KMS-11 (cell line): ENCODE data around the gene PLCG2.
"Not testable (repeated sequence)": the region's sequence is repeated elsewhere in the genome, so short reads cannot be mapped to it uniquely, and the experiment has no call there.

Experiments
- H2AFZ ChIP-seq: fragments of 200-600 bp; sonication (generic); 2 replicates; pipeline ENCODE4 v1.6.1; 2016; ENCODE audit warnings: antibody characterized with exemption, mixed run types, low read depth
- H3K27ac ChIP-seq: fragments of 200-600 bp; sonication (generic); 2 replicates; pipeline ENCODE4 v1.6.1; 2016; ENCODE audit warnings: mild to moderate bottlenecking, mixed run types
- H3K27me3 ChIP-seq: fragments of 200-600 bp; sonication (generic); 2 replicates; pipeline ENCODE4 v1.6.1; 2017; ENCODE audit warnings: mild to moderate bottlenecking, low read depth, mixed run types, moderate library complexity; ENCODE audit not compliant: insufficient read depth
- H3K36me3 ChIP-seq: fragments of 200-600 bp; sonication (generic); 2 replicates; pipeline ENCODE4 v1.6.1; 2017; ENCODE audit warnings: mild to moderate bottlenecking, mixed run types; ENCODE audit not compliant: insufficient read depth
- H3K4me1 ChIP-seq: fragments of 200-600 bp; sonication (generic); 2 replicates; pipeline ENCODE4 v1.6.1; 2016; ENCODE audit warnings: mild to moderate bottlenecking, low read depth, mixed run types; ENCODE audit not compliant: poor library complexity, severe bottlenecking
- H3K4me2 ChIP-seq: fragments of 200-600 bp; sonication (generic); 2 replicates; pipeline ENCODE4 v1.7.0; 2016; ENCODE audit warnings: mild to moderate bottlenecking, mixed run types
- H3K4me3 ChIP-seq: fragments of 200-600 bp; sonication (generic); IDR thresholded peaks from 2 replicates; pipeline ENCODE4 v1.6.1; 2017; ENCODE audit warnings: low read depth, low read length, mixed read lengths; ENCODE audit not compliant: insufficient read depth
- H3K79me2 ChIP-seq: fragments of 200-600 bp; sonication (generic); 2 replicates; pipeline ENCODE4 v1.6.1; 2016; ENCODE audit warnings: low read depth, mixed run types; ENCODE audit not compliant: insufficient read depth
- H3K9ac ChIP-seq: fragments of 200-600 bp; sonication (generic); 2 replicates; pipeline ENCODE4 v1.6.1; 2016; ENCODE audit warnings: mild to moderate bottlenecking, mixed run types
- H4K20me1 ChIP-seq: fragments of 200-600 bp; sonication (generic); 2 replicates; pipeline ENCODE4 v1.6.1; 2016; ENCODE audit warnings: mild to moderate bottlenecking, mixed run types; ENCODE audit not compliant: insufficient read depth
- CTCF ChIP-seq: fragments of 200-600 bp; sonication (generic); conservative IDR thresholded peaks from 2 replicates; pipeline ENCODE4 v1.6.1; 2017; ENCODE audit warnings: low read depth, mild to moderate bottlenecking, antibody characterized with exemption, low read length, moderate library complexity, mixed read lengths

PLCG2 gene

GRCh38 chr16:81738783-81739496, 40.2 kb upstream of the PLCG2 start:
- Histone ChIP-seq H3K27me3 (no peaks in the 10 kb centered on the region), H4K20me1 (no peaks in the 10 kb centered on the region), H3K36me3 (no peaks in the 10 kb centered on the region), H3K4me3 (no peak overlapping the region), H3K9ac (no peak overlapping the region), H3K27ac (no peak overlapping the region), H3K4me1 (peaks cover 36% of the 10 kb centered on the region), H3K79me2 (no peaks in the 10 kb centered on the region), H3K4me2 (no peak overlapping the region; the same call in 1 of the 2 replicates), H2AFZ (peak overlapping the region; percentile 84; the same call in 1 of the 2 replicates)
- no peak for TF ChIP-seq CTCF

DNA sequence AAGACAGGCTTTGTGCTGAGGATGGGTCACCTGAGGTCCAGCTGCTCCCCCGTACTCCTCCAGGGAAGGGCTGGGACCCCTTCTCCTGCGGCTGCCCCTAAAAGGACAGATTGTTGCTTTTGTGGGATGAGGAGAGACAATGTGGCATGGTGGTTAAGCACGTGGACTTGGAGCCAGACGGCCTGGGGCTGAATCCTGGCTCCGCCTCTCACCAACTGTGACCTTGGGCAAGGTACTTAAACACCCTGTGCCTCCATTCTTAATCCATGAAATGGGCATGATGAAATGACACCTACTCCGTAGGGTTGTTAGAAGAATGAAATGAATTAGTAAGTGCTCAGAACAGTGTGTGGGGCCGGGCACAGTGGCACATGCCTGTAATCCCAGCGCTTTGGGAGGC, 39.6 kb upstream of the PLCG2 start:
- Histone ChIP-seq H3K4me1 (peaks cover 36% of the 10 kb centered on the region), H3K27me3 (no peaks in the 10 kb centered on the region), H3K79me2 (no peaks in the 10 kb centered on the region), H2AFZ (no peak overlapping the region), H3K4me3 (no peak overlapping the region), H3K9ac (no peak overlapping the region), H3K27ac (no peak overlapping the region), H3K36me3 (no peaks in the 10 kb centered on the region), H4K20me1 (no peaks in the 10 kb centered on the region), H3K4me2 (no peak overlapping the region)
- no peak for TF ChIP-seq CTCF

- H3K9ac ChIP-seq = no peak overlapping the region
- H3K4me2 ChIP-seq = peak overlapping the region; percentile 56; the same call in 1 of the 2 replicates
- no peaks in the 10 kb centered on the region for H4K20me1 ChIP-seq
- no peaks in the 10 kb centered on the region for H3K27me3 ChIP-seq
- peaks cover 36% of the 10 kb centered on the region for H3K4me1 ChIP-seq
- no peaks in the 10 kb centered on the region for H3K36me3 ChIP-seq
- no peak for TF ChIP-seq CTCF
- no peaks in the 10 kb centered on the region for H3K79me2 ChIP-seq
- peak overlapping the region; percentile 52; the same call in 1 of the 2 replicates for H2AFZ ChIP-seq
- H3K27ac ChIP-seq = no peak overlapping the region
- H3K4me3 ChIP-seq = no peak overlapping the region
Observed at GRCh38 chr16:81740169-81740568, 38.9 kb upstream of the PLCG2 start.

GRCh38 chr16:81741430-81741770, 37.7 kb upstream of the PLCG2 start:
- not testable (repeated sequence) for H3K27ac ChIP-seq, H3K4me2 ChIP-seq, H4K20me1 ChIP-seq, H2AFZ ChIP-seq, H3K79me2 ChIP-seq, H3K9ac ChIP-seq, H3K27me3 ChIP-seq, H3K36me3 ChIP-seq, H3K4me3 ChIP-seq
- H3K4me1 ChIP-seq = peaks cover 42% of the 10 kb centered on the region

- Histone ChIP-seq H4K20me1 (no peaks in the 10 kb centered on the region), H3K27me3 (no peaks in the 10 kb centered on the region), H3K4me2 (no peak overlapping the region), H3K36me3 (no peaks in the 10 kb centered on the region), H3K79me2 (no peaks in the 10 kb centered on the region), H3K9ac (no peak overlapping the region), H3K4me3 (no peak overlapping the region), H3K4me1 (peaks cover 26% of the 10 kb centered on the region), H2AFZ (no peak overlapping the region), H3K27ac (no peak overlapping the region)
- no peak for TF ChIP-seq CTCF
Observed at GRCh38 chr16:81744385-81744784, 34.7 kb upstream of the PLCG2 start.
